ENCODE results near the gene SLC2A10. TPM values are rescaled to one million over a fixed set of nuclear protein-coding genes. Genes with fewer than 3 reads are reported as not detected.

The SLC2A10 gene
- polyA plus RNA-seq, 1 experiment = 41.9 TPM

Other genes with a start within 250 kb of the SLC2A10 start
- gene ZNF334, start 196.1 kb upstream of the SLC2A10 start, polyA plus RNA-seq (2011; rRNA removed) = 0.93 and 1.8 TPM in 2 replicates
- gene OCSTAMP, start 159.0 kb upstream of the SLC2A10 start, polyA plus RNA-seq (2011; rRNA removed) = not detected in 2 replicates
- 3.5 and 3.7 TPM in 2 replicates for gene SLC13A3, start 58.2 kb upstream of the SLC2A10 start, polyA plus RNA-seq (2011; rRNA removed)
- gene TP53RK, start 20.2 kb upstream of the SLC2A10 start, polyA plus RNA-seq (2011; rRNA removed) = 7.2 and 11.0 TPM in 2 replicates
- 0.85 and 1.5 TPM in 2 replicates for gene EYA2, start 185.2 kb downstream of the SLC2A10 start, polyA plus RNA-seq (2011; rRNA removed)

Data from BJ (cell line).